Measurements from ENCODE around the gene ZFHX3.

Gene ZFHX3

DNA sequence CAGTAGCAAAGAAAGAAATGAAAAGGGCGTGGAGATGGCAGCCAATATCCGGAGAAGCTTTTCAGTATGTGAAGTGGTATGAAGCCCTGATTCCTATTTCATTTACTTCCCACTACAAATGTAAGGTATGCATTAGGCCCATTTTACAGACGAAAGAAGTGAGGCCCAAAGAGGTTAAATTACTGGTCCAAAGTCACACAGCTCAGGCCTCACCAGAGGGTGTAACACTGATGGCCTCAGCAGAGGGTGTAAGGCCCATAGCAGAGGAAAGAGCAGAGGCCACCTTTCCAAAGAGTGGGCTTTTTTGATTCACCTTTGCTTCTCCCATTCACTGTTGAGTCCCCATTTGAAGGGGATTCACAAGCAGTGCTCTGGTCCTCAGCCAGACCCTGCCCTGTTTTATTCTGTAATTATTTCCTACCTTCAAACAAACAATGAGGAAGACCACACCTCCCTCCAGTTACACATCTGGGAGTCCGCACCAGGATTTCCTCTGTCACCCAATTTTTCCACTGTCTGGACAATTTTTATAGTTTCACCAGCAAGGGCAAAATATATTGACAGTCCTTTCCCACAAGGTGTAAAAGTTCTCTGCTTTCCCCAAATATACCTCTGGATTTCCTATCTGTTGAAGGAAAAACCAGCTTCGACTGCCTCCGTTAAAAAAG, 7.1 kb downstream of the ZFHX3 start:
- DNase-seq (ENCODE audit: extremely low spot score): no peak
- TF ChIP-seq LEF1 (IDR thresholded peaks at IDR 0.05; ENCODE audit: borderline replicate concordance) (no peak), FOXM1 (IDR thresholded peaks at IDR 0.05; ENCODE audit: borderline replicate concordance) (no peak), FOXK2 (IDR thresholded peaks at IDR 0.05) (no peak), SUZ12 (IDR thresholded peaks at IDR 0.05) (no peak), BHLHE40 (IDR thresholded peaks at IDR 0.05; ENCODE audit: borderline replicate concordance) (no peak), ELF4 (IDR thresholded peaks at IDR 0.05) (no peak), ARNT (IDR thresholded peaks at IDR 0.05) (no peak), HDGF (IDR thresholded peaks at IDR 0.05; ENCODE audit: borderline replicate concordance) (no peak)
- CTCF ChIA-PET: no interaction called here
- POLR2A ChIA-PET: no interaction called here

DNA sequence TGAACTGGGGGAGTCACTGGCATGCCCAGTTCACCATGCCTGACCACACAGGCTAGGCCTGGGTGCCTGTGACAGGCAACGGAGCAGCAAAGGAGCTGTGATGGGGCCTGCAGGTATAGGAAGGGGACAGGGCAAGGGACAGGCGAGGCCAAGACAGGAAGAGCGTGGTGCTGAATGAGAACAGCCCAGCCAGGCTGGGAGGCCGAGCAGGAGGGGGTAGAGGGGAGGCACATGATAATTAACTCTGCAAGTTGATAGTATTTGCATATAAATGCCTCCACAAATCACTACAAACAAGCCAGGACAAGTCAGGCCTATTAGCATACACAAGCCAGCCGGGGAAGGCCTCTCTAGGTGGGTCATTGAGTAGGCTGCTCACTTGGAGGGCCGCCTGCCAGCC, 7.8 kb downstream of the ZFHX3 start:
- POLR2A ChIA-PET: no interaction called here
- TF ChIP-seq FOXM1 (IDR thresholded peaks at IDR 0.05; ENCODE audit: borderline replicate concordance) (no peak), HDGF (IDR thresholded peaks at IDR 0.05; ENCODE audit: borderline replicate concordance) (no peak), SP1 (IDR thresholded peaks at IDR 0.05) (no peak), SUZ12 (IDR thresholded peaks at IDR 0.05) (no peak), L3MBTL2 (conservative IDR thresholded peaks at IDR 0.05) (no peak), ZNF384 (IDR thresholded peaks at IDR 0.05) (no peak), NFRKB (IDR thresholded peaks at IDR 0.05) (no peak), FOXA1 (IDR thresholded peaks at IDR 0.05) (no peak), ARNT (IDR thresholded peaks at IDR 0.05) (no peak), LEF1 (IDR thresholded peaks at IDR 0.05; ENCODE audit: borderline replicate concordance) (no peak), BHLHE40 (IDR thresholded peaks at IDR 0.05; ENCODE audit: borderline replicate concordance) (no peak), ELF4 (IDR thresholded peaks at IDR 0.05) (no peak), CTBP1 (IDR thresholded peaks at IDR 0.05; ENCODE audit: borderline replicate concordance) (no peak), TARDBP (IDR thresholded peaks at IDR 0.05) (no peak), FOXK2 (IDR thresholded peaks at IDR 0.05) (no peak)
- TF ChIP-seq, protein P1, sequence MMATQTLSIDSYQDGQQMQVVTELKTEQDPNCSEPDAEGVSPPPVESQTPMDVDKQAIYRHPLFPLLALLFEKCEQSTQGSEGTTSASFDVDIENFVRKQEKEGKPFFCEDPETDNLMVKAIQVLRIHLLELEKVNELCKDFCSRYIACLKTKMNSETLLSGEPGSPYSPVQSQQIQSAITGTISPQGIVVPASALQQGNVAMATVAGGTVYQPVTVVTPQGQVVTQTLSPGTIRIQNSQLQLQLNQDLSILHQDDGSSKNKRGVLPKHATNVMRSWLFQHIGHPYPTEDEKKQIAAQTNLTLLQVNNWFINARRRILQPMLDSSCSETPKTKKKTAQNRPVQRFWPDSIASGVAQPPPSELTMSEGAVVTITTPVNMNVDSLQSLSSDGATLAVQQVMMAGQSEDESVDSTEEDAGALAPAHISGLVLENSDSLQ (IDR thresholded peaks at IDR 0.05): no peak
- CTCF ChIA-PET: no interaction called here
- DNase-seq (ENCODE audit: extremely low spot score): no peak

DNA sequence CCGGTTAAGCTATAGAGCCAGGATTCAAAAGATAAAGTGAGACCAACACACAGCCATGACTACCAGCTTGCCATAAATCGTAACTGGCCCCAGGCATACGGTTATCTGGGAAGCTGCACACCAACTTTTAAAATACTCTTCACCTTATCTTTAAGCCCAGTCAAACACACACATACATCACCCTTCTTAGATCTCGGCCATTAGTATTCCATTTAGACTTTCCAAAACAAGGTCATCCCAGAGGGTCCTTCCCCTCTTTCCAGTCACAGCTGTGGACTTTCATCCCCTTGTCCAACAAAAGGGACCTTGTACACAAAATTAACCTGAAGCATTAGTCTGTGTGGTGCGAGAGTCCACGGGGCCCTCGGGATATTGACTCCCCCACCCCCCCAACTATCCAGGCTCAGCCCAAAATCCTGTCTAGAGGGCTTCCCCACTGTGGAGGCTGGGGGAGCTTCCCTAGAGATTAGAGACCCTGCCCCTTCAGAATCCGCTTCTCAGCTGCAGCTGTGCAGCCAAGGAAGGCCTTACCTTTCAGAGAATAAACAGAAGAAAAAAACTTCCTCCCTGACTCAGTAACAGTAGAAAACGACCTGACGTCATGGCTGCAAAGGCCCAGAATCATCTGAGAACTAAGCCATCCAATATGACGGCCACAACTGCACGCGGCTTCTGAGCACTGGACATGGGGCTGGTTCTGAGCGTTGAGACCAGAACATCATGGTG, 9.9 kb downstream of the ZFHX3 start:
- no peak for TF ChIP-seq NFRKB (IDR thresholded peaks at IDR 0.05)
- TF ChIP-seq CTBP1 (IDR thresholded peaks at IDR 0.05; ENCODE audit: borderline replicate concordance): no peak
- TF ChIP-seq SP1 (IDR thresholded peaks at IDR 0.05): no peak
- TF ChIP-seq FOXM1 (IDR thresholded peaks at IDR 0.05; ENCODE audit: borderline replicate concordance): no peak
- TF ChIP-seq, protein P1 (IDR thresholded peaks at IDR 0.05): 0 out of 2 replicates have a peak, but pooled peaks have one; percentile 8
- no peak for DNase-seq (ENCODE audit: extremely low spot score)
- POLR2A ChIA-PET: interaction anchor here (0.5 kb wide), 1 partner anchor 599 kb away, joined by 3 read pairs; no protein-coding TSS in a partner anchor
- CTCF ChIA-PET: interaction anchor here (2.3 kb wide), 1 partner anchor 15 kb away, joined by 6 read pairs; no protein-coding TSS in a partner anchor

DNA sequence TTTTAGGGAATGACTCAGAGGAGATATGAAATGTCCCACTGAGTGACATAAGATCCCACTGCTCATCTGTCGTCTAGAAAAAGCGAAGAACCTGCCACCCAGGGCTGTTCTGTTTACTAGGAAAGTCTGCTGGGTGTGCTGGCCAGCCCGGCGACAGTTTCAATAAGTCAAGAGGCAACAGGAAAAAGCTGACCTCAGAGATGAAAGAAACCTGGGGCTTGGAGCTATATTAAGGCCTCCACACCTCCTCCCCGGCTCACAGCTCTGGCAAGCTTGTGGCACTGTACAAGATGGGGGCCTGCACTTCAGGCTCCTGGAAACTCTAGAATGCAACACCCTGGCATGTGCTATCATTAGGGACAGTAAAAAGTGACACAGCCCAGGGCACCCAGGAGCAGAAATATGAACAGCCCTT, 10.6 kb downstream of the ZFHX3 start:
- no peak for DNase-seq (ENCODE audit: extremely low spot score)
- TF ChIP-seq HDGF (IDR thresholded peaks at IDR 0.05; ENCODE audit: borderline replicate concordance) (no peak), L3MBTL2 (conservative IDR thresholded peaks at IDR 0.05) (no peak), FOXM1 (IDR thresholded peaks at IDR 0.05; ENCODE audit: borderline replicate concordance) (no peak), SP1 (IDR thresholded peaks at IDR 0.05) (no peak), ELF4 (IDR thresholded peaks at IDR 0.05) (no peak), NFRKB (IDR thresholded peaks at IDR 0.05) (no peak), ARNT (IDR thresholded peaks at IDR 0.05) (no peak), SUZ12 (IDR thresholded peaks at IDR 0.05) (no peak), FOXA1 (IDR thresholded peaks at IDR 0.05) (no peak), LEF1 (IDR thresholded peaks at IDR 0.05; ENCODE audit: borderline replicate concordance) (no peak), FOXK2 (IDR thresholded peaks at IDR 0.05) (no peak)
- TF ChIP-seq, protein P1 (IDR thresholded peaks at IDR 0.05): no peak
- ChIA-PET POLR2A (interaction anchor here (1.0 kb wide), 1 partner anchor 10 kb away, joined by 3 read pairs; no protein-coding TSS in a partner anchor), CTCF (interaction anchor here (2.3 kb wide), 1 partner anchor 16 kb away, joined by 6 read pairs; no protein-coding TSS in a partner anchor)

DNA sequence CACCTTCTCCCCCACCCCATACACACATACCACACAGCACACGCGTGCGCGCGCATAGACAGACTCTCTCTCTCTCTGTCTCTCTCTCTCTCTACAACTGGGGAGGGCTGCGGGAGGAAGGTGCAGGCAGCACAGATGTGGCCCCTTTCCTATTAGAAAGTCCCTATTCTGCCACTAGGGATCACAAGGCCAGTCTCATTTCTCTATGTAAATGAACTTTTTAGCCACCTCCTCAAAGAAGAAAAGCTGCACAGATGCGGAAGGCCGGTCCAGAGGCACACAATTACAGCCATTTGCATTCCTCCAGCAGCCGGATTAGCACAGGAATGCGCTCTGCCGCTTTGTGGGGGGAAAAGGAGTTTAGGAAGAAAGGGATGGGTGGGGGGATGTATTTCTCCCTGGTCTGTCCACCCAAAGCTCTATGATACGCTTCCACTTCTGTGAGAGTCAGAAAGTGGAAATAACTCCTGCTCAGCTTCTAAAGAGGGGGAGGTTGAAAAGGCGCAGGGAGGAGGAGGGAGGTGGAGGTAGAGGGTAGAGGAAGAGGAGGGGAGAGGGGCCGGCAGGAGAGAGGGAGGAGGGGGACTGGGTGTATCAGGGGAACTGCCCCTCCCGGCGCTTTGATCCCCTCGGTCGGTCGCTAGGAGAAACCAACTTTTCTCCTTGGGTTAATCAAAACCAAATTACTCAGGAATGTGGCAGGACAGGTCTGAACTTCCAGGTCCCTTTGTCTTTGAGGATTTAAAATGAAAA, 11.7 kb downstream of the ZFHX3 start:
- ChIA-PET CTCF (interaction anchor here (2.3 kb wide), 1 partner anchor 17 kb away, joined by 6 read pairs; no protein-coding TSS in a partner anchor), POLR2A (interaction anchor here (1.0 kb wide), 1 partner anchor 11 kb away, joined by 3 read pairs; no protein-coding TSS in a partner anchor)
- TF ChIP-seq FOXK2 (IDR thresholded peaks at IDR 0.05): no peak
- no peak for TF ChIP-seq L3MBTL2 (conservative IDR thresholded peaks at IDR 0.05)
- no peak for TF ChIP-seq LEF1 (IDR thresholded peaks at IDR 0.05; ENCODE audit: borderline replicate concordance)
- no peak for TF ChIP-seq FOXM1 (IDR thresholded peaks at IDR 0.05; ENCODE audit: borderline replicate concordance)
- TF ChIP-seq NFRKB (IDR thresholded peaks at IDR 0.05): no peak
- TF ChIP-seq SUZ12 (IDR thresholded peaks at IDR 0.05): no peak
- TF ChIP-seq FOXA1 (IDR thresholded peaks at IDR 0.05): no peak
- TF ChIP-seq ARNT (IDR thresholded peaks at IDR 0.05): no peak
- no peak for TF ChIP-seq SP1 (IDR thresholded peaks at IDR 0.05)
- TF ChIP-seq, protein P1 (IDR thresholded peaks at IDR 0.05): no peak
- no peak for TF ChIP-seq ELF4 (IDR thresholded peaks at IDR 0.05)
- TF ChIP-seq TARDBP (IDR thresholded peaks at IDR 0.05): no peak
- no peak for TF ChIP-seq BHLHE40 (IDR thresholded peaks at IDR 0.05; ENCODE audit: borderline replicate concordance)
- TF ChIP-seq CTBP1 (IDR thresholded peaks at IDR 0.05; ENCODE audit: borderline replicate concordance): no peak
- TF ChIP-seq HDGF (IDR thresholded peaks at IDR 0.05; ENCODE audit: borderline replicate concordance): no peak
- no peak for TF ChIP-seq ZNF384 (IDR thresholded peaks at IDR 0.05)
- DNase-seq (ENCODE audit: extremely low spot score): no peak
